B cell (primary cell): ENCODE results near the gene SLC7A6. TPM values are rescaled to one million over a fixed set of nuclear protein-coding genes. Genes with fewer than 3 reads are reported as not detected.

Source experiments
- ATAC-seq: fragments of 200-7000 bp; cut with Tn5 transposase; one replicate; pipeline ENCODE4 v1.10.0; 2021; ENCODE audit warnings: low read depth, mild to moderate bottlenecking, moderate number of reproducible peaks, moderate library complexity
- CTCF ChIA-PET: fragments of 350-600 bp; sonication (Branson Sonifier 250); formaldehyde crosslinking; loops from one replicate; lab custom pipeline; 2021; ENCODE audit warnings: antibody characterized with exemption, inconsistent platforms; lab: Charles Lee
- POLR2A ChIA-PET: fragments of 350-600 bp; sonication (Branson Sonifier 250); formaldehyde crosslinking; loops from one replicate; lab custom pipeline; 2021; ENCODE audit warnings: antibody characterized with exemption; lab: Charles Lee
- DNase-seq: peaks from one replicate; pipeline ENCODE4 v3.0.0; 2013
- H2AFZ ChIP-seq: 2 replicates; pipeline ENCODE4 v1.6.1; 2012; ENCODE audit warnings: mild to moderate bottlenecking, low read depth, low read length; ENCODE audit not compliant: insufficient read depth, poor library complexity, severe bottlenecking
- H3K27ac ChIP-seq, 2 donors: 1 replicate in 1 of 2; 2 replicates in 1 of 2; pipeline ENCODE4 v1.5.1; 2012 to 2013; ENCODE audit warnings: low read length in 2 of 2, mild to moderate bottlenecking in 2 of 2, moderate library complexity in 1 of 2
- H3K27me3 ChIP-seq, 4 experiments: fragments of 200-600 bp in 1 of 4; sonication (generic) in 1 of 4; replicated peaks in 1 of 4; 1 replicate in 2 of 4; 2 replicates in 2 of 4; pipeline versions ENCODE4 v1.6.1 to v1.7.0; 2013 to 2016; ENCODE audit warnings: low read length in 3 of 4, mild to moderate bottlenecking in 2 of 4, mixed read lengths in 1 of 4, moderate library complexity in 1 of 4; ENCODE audit not compliant: insufficient read depth in 4 of 4, control insufficient read depth in 3 of 4; ENCODE audit errors: control extremely low read depth in 1 of 4
- H3K36me3 ChIP-seq, 2 experiments: replicated peaks in 1 of 2; 1 replicate in 1 of 2; 2 replicates in 1 of 2; pipeline versions ENCODE4 v1.6.1 to v1.7.1; 2013; ENCODE audit warnings: low read length in 1 of 2; ENCODE audit not compliant: insufficient read depth in 2 of 2, control insufficient read depth in 1 of 2; ENCODE audit errors: control extremely low read depth in 1 of 2, extremely low read depth in 1 of 2
- H3K4me1 ChIP-seq, 2 donors: fragments of 200-600 bp in 1 of 2; sonication (generic) in 1 of 2; 1 replicate in 1 of 2; 2 replicates in 1 of 2; pipeline versions ENCODE4 v1.5.1 to v1.6.1; 2013 to 2017; ENCODE audit warnings: low read length in 2 of 2; ENCODE audit not compliant: control insufficient read depth in 2 of 2, insufficient read depth in 2 of 2
- H3K4me2 ChIP-seq: replicated peaks from 2 replicates; pipeline ENCODE3; 2012; ENCODE audit warnings: mild to moderate bottlenecking, low read depth, low read length; ENCODE audit not compliant: poor library complexity, severe bottlenecking
- H3K4me3 ChIP-seq, 5 experiments: fragments of 200-600 bp in 1 of 5; sonication (generic) in 1 of 5; 1 replicate in 3 of 5; 2 replicates in 2 of 5; pipeline versions ENCODE4 v1.5.1 to v1.7.0; 2011 to 2016; ENCODE audit warnings: low read length in 4 of 5, mild to moderate bottlenecking in 4 of 5, low read depth in 2 of 5, control low read depth in 1 of 5, moderate library complexity in 1 of 5; ENCODE audit not compliant: insufficient read depth in 1 of 5; ENCODE audit errors: control extremely low read depth in 1 of 5, extremely low read depth in 1 of 5
- H3K79me2 ChIP-seq: fragments of 200-600 bp; sonication (generic); one replicate; pipeline ENCODE4 v1.6.0; 2016; ENCODE audit warnings: low read length; ENCODE audit not compliant: control insufficient read depth, insufficient read depth
- H3K9ac ChIP-seq: fragments of 200-600 bp; sonication (generic); 2 replicates; pipeline ENCODE4 v1.6.1; 2017; ENCODE audit warnings: mild to moderate bottlenecking, low read length, moderate library complexity
- H3K9me3 ChIP-seq, 3 donors: one replicate each; pipeline versions ENCODE4 v1.6.1 to v1.7.1; 2013; ENCODE audit warnings: low read length in 2 of 3; ENCODE audit not compliant: control insufficient read depth in 2 of 3, insufficient read depth in 1 of 3; ENCODE audit errors: control extremely low read depth in 1 of 3
- H4K20me1 ChIP-seq: 2 replicates; pipeline ENCODE4 v1.6.0; 2012; ENCODE audit warnings: mild to moderate bottlenecking, low read length; ENCODE audit not compliant: insufficient read depth, control insufficient read depth, poor library complexity, severe bottlenecking
- H3K27ac Mint-ChIP-seq: one replicate; pipeline ENCODE4 v1.8.0; 2021; ENCODE audit warnings: mixed read lengths
- H3K27me3 Mint-ChIP-seq: one replicate; pipeline ENCODE4 v1.8.0; 2021; ENCODE audit warnings: mixed read lengths
- H3K4me1 Mint-ChIP-seq: one replicate; pipeline ENCODE4 v1.8.0; 2021; ENCODE audit warnings: mixed read lengths
- H3K4me3 Mint-ChIP-seq: one replicate; pipeline ENCODE4 v1.8.0; 2021; ENCODE audit warnings: mixed read lengths
- H3K9me3 Mint-ChIP-seq: one replicate; pipeline ENCODE4 v1.8.0; 2022; ENCODE audit warnings: mixed read lengths; ENCODE audit not compliant: insufficient read depth
- CTCF ChIP-seq: fragments of 200-600 bp; IDR thresholded peaks from one replicate; pipeline ENCODE4 v1.8.0; 2022; ENCODE audit warnings: antibody characterized with exemption, mild to moderate bottlenecking
- EZH2 ChIP-seq: IDR thresholded peaks from 2 replicates; pipeline ENCODE4 v1.6.1; 2012; ENCODE audit warnings: borderline replicate concordance, low read depth, mild to moderate bottlenecking, moderate library complexity, low read length; ENCODE audit not compliant: insufficient read depth, poor library complexity, severe bottlenecking
- WGBS: methylation state at CpG from one replicate; pipeline ENCODE4 v1.1.5; 2013; ENCODE audit warnings: missing lambda C conversion rate; ENCODE audit not compliant: insufficient coverage; 5-methylcytosine and 5-hydroxymethylcytosine counted together
- intact Hi-C: fragments of 100-400 bp; cut with micrococcal nuclease; formaldehyde crosslinking; loops from one replicate; pipeline ENCODE4 v1.10.0; 2022
- polyA plus RNA-seq: library from polyadenylated mRNA; depleted of rRNA; stranded (reverse); fragments of >200 nt; gene quantifications from 2 replicates; pipeline ENCODE4 v1.2.3, GENCODE V29; 2012
- total RNA-seq, 2 donors: library from RNA; stranded (reverse); fragments of 120-200 nt in 1 of 2; gene quantifications; 1 replicate in 1 of 2; 2 replicates in 1 of 2; pipeline versions ENCODE4 v1.2.3 to v1.2.4, GENCODE V29; 2013 to 2022

SLC7A6 gene
- total and polyA plus RNA-seq, 2 donors (not counting 1 experiment from before 2014, with no cell fraction given), result 73.8 to 85.1 TPM

GRCh38 chr16:68287276-68288251 lies 23.2 kb downstream of the SLC7A6 start:
- H3K4me3 ChIP-seq, result no peak overlapping the region
- no peaks in the 10 kb centered on the region for H3K9me3 ChIP-seq
- peaks cover 2 to 37% of the 10 kb centered on the region in 2 experiments for H3K36me3 ChIP-seq
- H3K4me2 ChIP-seq, result peak overlapping the region; percentile 75
- peak; percentile 13 for ATAC-seq
- H3K79me2 ChIP-seq, result peaks cover 69% of the 10 kb centered on the region
- 24% methylated on average over 11 of the region's 11 CpGs for WGBS
- intact Hi-C loops, result loop anchor here (2.0 to 5.0 kb wide), 3 partner anchors 40 to 289 kb away; partner anchors contain the start of genes DPEP2 and PLA2G15
- DNase-seq, result peak; percentile 60
- no peaks in the 10 kb centered on the region for H3K27me3 ChIP-seq
- no peak for TF ChIP-seq EZH2
- TF ChIP-seq CTCF, result no peak
- peak overlapping the region; percentile 94 for H3K27ac Mint-ChIP-seq
- CTCF ChIA-PET, result interaction anchor here (0.7 to 10.2 kb wide), 5 partner anchors 23 to 1020 kb away, joined by 3 to 289 read pairs (median 15); partner anchors contain the start of genes PRMT7, SLC7A6 and SLC7A6OS
- POLR2A ChIA-PET, result interaction anchor here (0.6 to 1.0 kb wide), 4 partner anchors 16 to 600 kb away, joined by 3 to 6 read pairs (median 6); partner anchors contain the start of genes PRMT7 and SLC7A6OS
- no peaks in the 10 kb centered on the region for H3K9me3 Mint-ChIP-seq
- peak overlapping the region; percentile 61 to 92 for H3K27ac ChIP-seq
- no peaks in the 10 kb centered on the region for H3K27me3 Mint-ChIP-seq
- H3K4me1 Mint-ChIP-seq, result peaks cover 81% of the 10 kb centered on the region
- peak overlapping the region; percentile 78 for H3K4me3 Mint-ChIP-seq
- peak overlapping the region; percentile 40 for H3K9ac ChIP-seq
- H2AFZ ChIP-seq, result no peak overlapping the region
- peaks cover 78 to 97% of the 10 kb centered on the region in 2 donors for H3K4me1 ChIP-seq
- no peaks in the 10 kb centered on the region for H4K20me1 ChIP-seq
